HG03025 (cell line): ENCODE results near the gene NUFIP1.
A peak's percentile ranks its signal among the peaks of the same experiment; 100 is the strongest.
"Not testable (repeated sequence)": the region's sequence is repeated elsewhere in the genome, so short reads cannot be mapped to it uniquely, and the experiment has no call there.

Experiments
- ATAC-seq: cut with Tn5 transposase; IDR thresholded peaks from one replicate; pipeline ENCODE4 v1.9.1; 2021; ENCODE audit warnings: mild to moderate bottlenecking, moderate library complexity; ENCODE audit not compliant: unreplicated experiment, low FRiP score

Gene NUFIP1

GRCh38 chr13:44989071-44989889, at the start of gene NUFIP1, which contains the start of gene GPALPP1:
Gene NUFIP1, minus strand, starts transcription at chr13:44989471. Its CDS starts 35 bp downstream, at chr13:44989436.
Gene GPALPP1, plus strand, starts transcription at chr13:44989538. Its CDS starts 117 bp downstream, at chr13:44989655.
- ATAC-seq: peak; percentile 98

GRCh38 chr13:45036206-45036605, 46.9 kb upstream of the NUFIP1 start:
- ATAC-seq: no peak

GRCh38 chr13:45034342-45034741, 45.1 kb upstream of the NUFIP1 start:
- no peak for ATAC-seq

- ATAC-seq: no peak
Observed at GRCh38 chr13:45024847-45025246, 35.6 kb upstream of the NUFIP1 start.

GRCh38 chr13:45021250-45021649, 32.0 kb upstream of the NUFIP1 start:
- no peak for ATAC-seq

GRCh38 chr13:45019981-45020380, 30.7 kb upstream of the NUFIP1 start:
- ATAC-seq: not testable (repeated sequence)

GRCh38 chr13:45016792-45017425, 27.6 kb upstream of the NUFIP1 start:
- no peak for ATAC-seq

GRCh38 chr13:45015300-45015699, 26.0 kb upstream of the NUFIP1 start:
- no peak for ATAC-seq

GRCh38 chr13:45011198-45011597, 21.9 kb upstream of the NUFIP1 start:
- no peak for ATAC-seq

- ATAC-seq: no peak
Observed at GRCh38 chr13:45007823-45008222, 18.6 kb upstream of the NUFIP1 start.

GRCh38 chr13:45007225-45007624, 18.0 kb upstream of the NUFIP1 start:
- no peak for ATAC-seq

GRCh38 chr13:45004096-45004495, 14.8 kb upstream of the NUFIP1 start:
- ATAC-seq: no peak

- no peak for ATAC-seq
Observed at GRCh38 chr13:45003417-45003816, 14.1 kb upstream of the NUFIP1 start.

- ATAC-seq: no peak
Observed at GRCh38 chr13:44989941-44990340, 670 bp upstream of the NUFIP1 start.

GRCh38 chr13:44978328-44978727, 10.9 kb downstream of the NUFIP1 start:
- ATAC-seq: no peak

GRCh38 chr13:44976949-44977583, 12.2 kb downstream of the NUFIP1 start:
- ATAC-seq: no peak

GRCh38 chr13:44976196-44976595, 13.1 kb downstream of the NUFIP1 start:
- ATAC-seq: no peak

- no peak for ATAC-seq
Observed at GRCh38 chr13:44974056-44974793, 15.0 kb downstream of the NUFIP1 start.

- no peak for ATAC-seq
Observed at GRCh38 chr13:44972956-44973581, 16.2 kb downstream of the NUFIP1 start.
